B cell (primary cell): ENCODE measurements around the gene MRPS11. TPM values are rescaled to one million over a fixed set of nuclear protein-coding genes. Genes with fewer than 3 reads are reported as not detected.
"Not testable (repeated sequence)": the region's sequence is repeated elsewhere in the genome, so short reads cannot be mapped to it uniquely, and the experiment has no call there.

Experiments used
- ATAC-seq: fragments of 200-7000 bp; cut with Tn5 transposase; one replicate; pipeline ENCODE4 v1.10.0; 2021; ENCODE audit warnings: low read depth, mild to moderate bottlenecking, moderate number of reproducible peaks, moderate library complexity
- CTCF ChIA-PET: fragments of 350-600 bp; sonication (Branson Sonifier 250); formaldehyde crosslinking; loops from one replicate; lab custom pipeline; 2021; ENCODE audit warnings: antibody characterized with exemption, inconsistent platforms; lab: Charles Lee
- POLR2A ChIA-PET: fragments of 350-600 bp; sonication (Branson Sonifier 250); formaldehyde crosslinking; loops from one replicate; lab custom pipeline; 2021; ENCODE audit warnings: antibody characterized with exemption; lab: Charles Lee
- DNase-seq: peaks from one replicate; pipeline ENCODE4 v3.0.0; 2013
- H2AFZ ChIP-seq: 2 replicates; pipeline ENCODE4 v1.6.1; 2012; ENCODE audit warnings: mild to moderate bottlenecking, low read depth, low read length; ENCODE audit not compliant: insufficient read depth, poor library complexity, severe bottlenecking
- H3K27ac ChIP-seq, 2 donors: 1 replicate in 1 of 2; 2 replicates in 1 of 2; pipeline ENCODE4 v1.5.1; 2012 to 2013; ENCODE audit warnings: low read length in 2 of 2, mild to moderate bottlenecking in 2 of 2, moderate library complexity in 1 of 2
- H3K27me3 ChIP-seq, 4 experiments: fragments of 200-600 bp in 1 of 4; sonication (generic) in 1 of 4; replicated peaks in 1 of 4; 1 replicate in 2 of 4; 2 replicates in 2 of 4; pipeline versions ENCODE4 v1.6.1 to v1.7.0; 2013 to 2016; ENCODE audit warnings: low read length in 3 of 4, mild to moderate bottlenecking in 2 of 4, mixed read lengths in 1 of 4, moderate library complexity in 1 of 4; ENCODE audit not compliant: insufficient read depth in 4 of 4, control insufficient read depth in 3 of 4; ENCODE audit errors: control extremely low read depth in 1 of 4
- H3K36me3 ChIP-seq, 2 experiments: replicated peaks in 1 of 2; 1 replicate in 1 of 2; 2 replicates in 1 of 2; pipeline versions ENCODE4 v1.6.1 to v1.7.1; 2013; ENCODE audit warnings: low read length in 1 of 2; ENCODE audit not compliant: insufficient read depth in 2 of 2, control insufficient read depth in 1 of 2; ENCODE audit errors: control extremely low read depth in 1 of 2, extremely low read depth in 1 of 2
- H3K4me1 ChIP-seq, 2 donors: fragments of 200-600 bp in 1 of 2; sonication (generic) in 1 of 2; 1 replicate in 1 of 2; 2 replicates in 1 of 2; pipeline versions ENCODE4 v1.5.1 to v1.6.1; 2013 to 2017; ENCODE audit warnings: low read length in 2 of 2; ENCODE audit not compliant: control insufficient read depth in 2 of 2, insufficient read depth in 2 of 2
- H3K4me2 ChIP-seq: replicated peaks from 2 replicates; pipeline ENCODE3; 2012; ENCODE audit warnings: mild to moderate bottlenecking, low read depth, low read length; ENCODE audit not compliant: poor library complexity, severe bottlenecking
- H3K4me3 ChIP-seq, 5 experiments: fragments of 200-600 bp in 1 of 5; sonication (generic) in 1 of 5; 1 replicate in 3 of 5; 2 replicates in 2 of 5; pipeline versions ENCODE4 v1.5.1 to v1.7.0; 2011 to 2016; ENCODE audit warnings: low read length in 4 of 5, mild to moderate bottlenecking in 4 of 5, low read depth in 2 of 5, control low read depth in 1 of 5, moderate library complexity in 1 of 5; ENCODE audit not compliant: insufficient read depth in 1 of 5; ENCODE audit errors: control extremely low read depth in 1 of 5, extremely low read depth in 1 of 5
- H3K79me2 ChIP-seq: fragments of 200-600 bp; sonication (generic); one replicate; pipeline ENCODE4 v1.6.0; 2016; ENCODE audit warnings: low read length; ENCODE audit not compliant: control insufficient read depth, insufficient read depth
- H3K9ac ChIP-seq: fragments of 200-600 bp; sonication (generic); 2 replicates; pipeline ENCODE4 v1.6.1; 2017; ENCODE audit warnings: mild to moderate bottlenecking, low read length, moderate library complexity
- H3K9me3 ChIP-seq, 3 donors: one replicate each; pipeline versions ENCODE4 v1.6.1 to v1.7.1; 2013; ENCODE audit warnings: low read length in 2 of 3; ENCODE audit not compliant: control insufficient read depth in 2 of 3, insufficient read depth in 1 of 3; ENCODE audit errors: control extremely low read depth in 1 of 3
- H4K20me1 ChIP-seq: 2 replicates; pipeline ENCODE4 v1.6.0; 2012; ENCODE audit warnings: mild to moderate bottlenecking, low read length; ENCODE audit not compliant: insufficient read depth, control insufficient read depth, poor library complexity, severe bottlenecking
- H3K27ac Mint-ChIP-seq: one replicate; pipeline ENCODE4 v1.8.0; 2021; ENCODE audit warnings: mixed read lengths
- H3K27me3 Mint-ChIP-seq: one replicate; pipeline ENCODE4 v1.8.0; 2021; ENCODE audit warnings: mixed read lengths
- H3K4me1 Mint-ChIP-seq: one replicate; pipeline ENCODE4 v1.8.0; 2021; ENCODE audit warnings: mixed read lengths
- H3K4me3 Mint-ChIP-seq: one replicate; pipeline ENCODE4 v1.8.0; 2021; ENCODE audit warnings: mixed read lengths
- H3K9me3 Mint-ChIP-seq: one replicate; pipeline ENCODE4 v1.8.0; 2022; ENCODE audit warnings: mixed read lengths; ENCODE audit not compliant: insufficient read depth
- CTCF ChIP-seq: fragments of 200-600 bp; IDR thresholded peaks from one replicate; pipeline ENCODE4 v1.8.0; 2022; ENCODE audit warnings: antibody characterized with exemption, mild to moderate bottlenecking
- EZH2 ChIP-seq: IDR thresholded peaks from 2 replicates; pipeline ENCODE4 v1.6.1; 2012; ENCODE audit warnings: borderline replicate concordance, low read depth, mild to moderate bottlenecking, moderate library complexity, low read length; ENCODE audit not compliant: insufficient read depth, poor library complexity, severe bottlenecking
- WGBS: methylation state at CpG from one replicate; pipeline ENCODE4 v1.1.5; 2013; ENCODE audit warnings: missing lambda C conversion rate; ENCODE audit not compliant: insufficient coverage; 5-methylcytosine and 5-hydroxymethylcytosine counted together
- intact Hi-C: fragments of 100-400 bp; cut with micrococcal nuclease; formaldehyde crosslinking; loops from one replicate; pipeline ENCODE4 v1.10.0; 2022
- polyA plus RNA-seq: library from polyadenylated mRNA; depleted of rRNA; stranded (reverse); fragments of >200 nt; gene quantifications from 2 replicates; pipeline ENCODE4 v1.2.3, GENCODE V29; 2012
- total RNA-seq, 2 donors: library from RNA; stranded (reverse); fragments of 120-200 nt in 1 of 2; gene quantifications; 1 replicate in 1 of 2; 2 replicates in 1 of 2; pipeline versions ENCODE4 v1.2.3 to v1.2.4, GENCODE V29; 2013 to 2022

MRPS11 gene
- total and polyA plus RNA-seq, 2 donors (not counting 1 experiment from before 2014, with no cell fraction given) = 21.1 to 37.9 TPM

DNA sequence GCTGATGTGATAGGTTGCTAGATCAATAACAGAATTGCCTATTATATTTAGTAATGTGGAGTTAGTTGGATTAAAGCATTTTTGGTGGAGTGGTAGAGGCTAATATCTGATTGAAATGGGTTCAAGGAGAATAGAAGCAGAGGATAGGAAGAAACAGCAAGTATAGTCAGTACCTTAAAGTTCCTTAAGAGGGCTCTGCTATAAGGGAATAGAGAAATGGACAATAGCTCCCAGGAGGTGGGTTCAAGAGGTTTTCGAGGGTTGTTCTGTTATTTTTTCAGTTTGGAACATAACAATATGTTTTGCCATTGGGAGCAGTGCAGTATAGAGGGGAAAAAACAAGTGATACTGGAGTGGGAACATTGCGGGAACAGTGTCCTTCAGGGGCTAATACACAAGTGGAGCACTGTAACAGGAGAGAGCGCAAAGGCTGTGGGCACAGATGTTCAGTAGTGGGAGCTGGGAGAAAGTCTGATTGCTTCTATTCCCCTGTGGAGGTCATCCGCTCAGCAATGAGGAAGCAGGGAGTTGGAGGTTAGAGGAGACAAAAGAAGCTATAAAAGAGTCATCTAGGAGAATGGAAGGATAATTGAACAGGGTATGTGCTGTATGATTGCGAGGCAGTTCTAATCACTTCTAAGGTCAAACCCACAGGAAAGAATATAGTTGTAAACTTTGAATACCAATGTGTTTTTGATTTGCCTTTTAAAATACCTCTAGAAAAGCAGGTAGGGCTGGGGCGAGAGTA lies 3.3 kb downstream of the MRPS11 start:
- peaks cover 5 to 30% of the 10 kb centered on the region in 2 experiments for H3K36me3 ChIP-seq
- no peak for DNase-seq
- no peaks in the 10 kb centered on the region for H3K9me3 Mint-ChIP-seq
- H2AFZ ChIP-seq = no peak overlapping the region
- H3K4me1 ChIP-seq = peaks cover 14 to 17% of the 10 kb centered on the region in 2 donors
- H3K9me3 ChIP-seq = no peaks in the 10 kb centered on the region
- H3K27ac Mint-ChIP-seq = no peak overlapping the region
- ATAC-seq = no peak
- peaks cover 33% of the 10 kb centered on the region for H3K79me2 ChIP-seq
- H3K4me3 ChIP-seq = no peak overlapping the region
- H4K20me1 ChIP-seq = no peaks in the 10 kb centered on the region
- POLR2A ChIA-PET = no interaction called here
- no peak overlapping the region for H3K4me2 ChIP-seq
- no peaks in the 10 kb centered on the region for H3K27me3 Mint-ChIP-seq
- H3K27ac ChIP-seq = no peak overlapping the region
- TF ChIP-seq CTCF (no peak), EZH2 (no peak)
- CTCF ChIA-PET = interaction anchor here (1.0 kb wide), 1 partner anchor 363 kb away, joined by 4 read pairs; no protein-coding TSS in a partner anchor
- H3K4me1 Mint-ChIP-seq = peaks cover 23% of the 10 kb centered on the region
- no peak overlapping the region for H3K9ac ChIP-seq
- intact Hi-C loops = no loop called here
- no peaks in the 10 kb centered on the region for H3K27me3 ChIP-seq
- 100% methylated on average over 4 of the region's 6 CpGs for WGBS
- no peak overlapping the region for H3K4me3 Mint-ChIP-seq

DNA sequence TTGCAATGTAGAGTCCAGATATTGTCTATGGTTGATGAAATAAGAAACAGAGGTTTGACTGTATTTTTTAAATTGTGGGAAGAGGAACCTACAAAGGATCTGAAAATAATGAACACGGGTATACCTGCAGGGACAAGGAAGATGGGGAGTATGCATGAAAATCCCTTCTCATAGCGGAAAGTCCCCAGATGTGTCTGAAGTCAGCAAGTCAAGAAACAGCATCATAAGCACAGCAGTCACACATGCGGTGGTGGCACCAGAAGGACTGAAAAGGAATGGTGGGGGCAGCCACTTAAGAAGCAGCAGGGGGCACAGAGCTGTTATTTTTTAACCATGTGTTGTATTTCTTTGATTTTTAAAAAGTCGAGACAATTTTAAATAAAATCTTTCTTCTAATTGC lies 4.7 kb downstream of the MRPS11 start:
- Histone ChIP-seq H3K27me3 (no peaks in the 10 kb centered on the region), H3K9ac (no peak overlapping the region), H3K36me3 (peaks cover 5 to 36% of the 10 kb centered on the region in 2 experiments), H3K9me3 (no peaks in the 10 kb centered on the region), H3K4me2 (no peak overlapping the region), H3K79me2 (peaks cover 20% of the 10 kb centered on the region), H2AFZ (no peak overlapping the region), H3K4me1 (peaks cover 6 to 10% of the 10 kb centered on the region in 2 donors), H4K20me1 (no peaks in the 10 kb centered on the region), H3K27ac (no peak overlapping the region), H3K4me3 (no peak overlapping the region)
- WGBS = no CpG with 5 or more reads among the region's 4 CpGs
- H3K27ac Mint-ChIP-seq = no peak overlapping the region
- no peak overlapping the region for H3K4me3 Mint-ChIP-seq
- ATAC-seq = no peak
- no peaks in the 10 kb centered on the region for H3K9me3 Mint-ChIP-seq
- H3K4me1 Mint-ChIP-seq = peaks cover 12% of the 10 kb centered on the region
- intact Hi-C loops = no loop called here
- TF ChIP-seq CTCF (no peak), EZH2 (no peak)
- ChIA-PET CTCF (interaction anchor here (0.6 kb wide), 1 partner anchor 192 kb away, joined by 3 read pairs; no protein-coding TSS in a partner anchor), POLR2A (no interaction called here)
- DNase-seq = no peak
- no peaks in the 10 kb centered on the region for H3K27me3 Mint-ChIP-seq

- DNase-seq, H3K9me3 Mint-ChIP-seq, H3K27ac ChIP-seq, H3K27ac Mint-ChIP-seq, H4K20me1 ChIP-seq, H3K9me3 ChIP-seq, H3K9ac ChIP-seq, POLR2A ChIA-PET, H3K4me3 ChIP-seq, H3K4me2 ChIP-seq, H2AFZ ChIP-seq, H3K27me3 ChIP-seq, H3K79me2 ChIP-seq, H3K4me1 ChIP-seq, H3K27me3 Mint-ChIP-seq, intact Hi-C loops, H3K4me1 Mint-ChIP-seq, H3K4me3 Mint-ChIP-seq, ATAC-seq: not testable (repeated sequence)
- CTCF ChIA-PET = interaction anchor here (1.4 kb wide), 1 partner anchor 8 kb away, joined by 4 read pairs; no protein-coding TSS in a partner anchor
- WGBS = 100% methylated on average over 3 of the region's 4 CpGs
- peaks cover 5 to 44% of the 10 kb centered on the region in 2 experiments for H3K36me3 ChIP-seq
Measured at GRCh38 chr15:88473661-88474293, 6.3 kb downstream of the MRPS11 start.
